Measurements from ENCODE around the gene RERE.
A peak's percentile ranks its signal among the peaks of the same experiment; 100 is the strongest.

RERE gene

GRCh38 chr1:8671306-8671917 lies 146.0 kb downstream of the RERE start:
- DNase-seq (ENCODE audit: low spot score): peak; percentile 44
- TF ChIP-seq CTCF (IDR thresholded peaks at IDR 0.05; ENCODE audit: extremely low read depth, missing control alignments): peak; percentile 64

GRCh38 chr1:8670371-8670818 lies 147.0 kb downstream of the RERE start:
- no peak for TF ChIP-seq CTCF (IDR thresholded peaks at IDR 0.05; ENCODE audit: extremely low read depth, missing control alignments)

GRCh38 chr1:8669606-8670335 lies 147.7 kb downstream of the RERE start:
- no peak for DNase-seq (ENCODE audit: low spot score)
- no peak for TF ChIP-seq CTCF (IDR thresholded peaks at IDR 0.05; ENCODE audit: extremely low read depth, missing control alignments)

More at GRCh38 chr1:8670371-8670818, 147.0 kb downstream of the RERE start:
- no peak for DNase-seq (ENCODE audit: low spot score)

GRCh38 chr1:8667869-8668594 lies 149.4 kb downstream of the RERE start:
- no peak for TF ChIP-seq CTCF (IDR thresholded peaks at IDR 0.05; ENCODE audit: extremely low read depth, missing control alignments)

GRCh38 chr1:8666389-8667167 lies 150.9 kb downstream of the RERE start:
- no peak for DNase-seq (ENCODE audit: low spot score)
- TF ChIP-seq CTCF (IDR thresholded peaks at IDR 0.05; ENCODE audit: extremely low read depth, missing control alignments): no peak

More at GRCh38 chr1:8667869-8668594, 149.4 kb downstream of the RERE start:
- no peak for DNase-seq (ENCODE audit: low spot score)

- no peak for TF ChIP-seq CTCF (IDR thresholded peaks at IDR 0.05; ENCODE audit: extremely low read depth, missing control alignments)
- no peak for DNase-seq (ENCODE audit: low spot score)
These were observed 151.6 kb downstream of the RERE start for GRCh38 chr1:8665833-8666232.
